OCI-LY1 (cell line): Measurements from ENCODE around the gene PRKAR2B.

Experiments
- CTCF ChIP-seq: fragments of 200-600 bp; sonication (generic), shearing (Covaris generic); IDR thresholded peaks from 2 replicates; pipeline ENCODE4 v1.5.1; 2017; ENCODE audit warnings: mild to moderate bottlenecking, antibody characterized with exemption, low read length, moderate library complexity, mixed read lengths
- EZH2 ChIP-seq: fragments of 200-600 bp; sonication (generic), shearing (Covaris generic); IDR thresholded peaks from 2 replicates; pipeline ENCODE4 v1.8.0; 2017; ENCODE audit warnings: borderline replicate concordance, mixed run types, mild to moderate bottlenecking, antibody characterized with exemption, low read length, moderate library complexity, mixed read lengths

GRCh38 chr7:107014387-107015023 lies 30.0 kb upstream of the PRKAR2B start:
- TF ChIP-seq CTCF (no peak), EZH2 (no peak)
